GM19397 (cell line): ENCODE results near the gene CPNE4.
A peak's percentile ranks its signal among the peaks of the same experiment; 100 is the strongest.

Source experiments
- ATAC-seq: cut with Tn5 transposase; IDR thresholded peaks from one replicate; pipeline ENCODE4 v1.9.1; 2021; ENCODE audit warnings: mild to moderate bottlenecking, moderate library complexity; ENCODE audit not compliant: unreplicated experiment

The CPNE4 gene

DNA sequence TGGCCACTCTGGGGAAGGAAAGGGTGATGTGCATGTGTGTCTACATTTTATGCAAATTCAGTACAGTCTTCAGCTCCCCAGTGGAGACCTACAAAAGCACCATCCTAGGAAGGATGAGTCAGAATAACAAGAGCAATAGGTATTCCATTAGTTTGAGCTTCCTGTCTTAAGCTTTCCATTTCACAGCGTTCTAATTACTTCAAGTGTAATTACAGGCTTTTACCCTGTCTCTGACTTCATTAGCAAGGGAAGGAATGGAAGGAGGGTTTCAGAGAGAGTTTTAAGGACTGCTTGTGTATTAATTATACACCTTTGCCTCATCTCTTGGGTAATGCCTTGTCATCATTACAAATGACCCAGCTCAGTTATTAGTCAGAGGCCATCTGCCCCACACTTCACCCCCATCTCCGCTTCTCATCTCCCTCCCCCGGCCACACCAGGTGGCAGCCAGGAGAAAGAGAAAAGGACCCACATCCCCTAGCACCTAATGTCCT lies 329.2 kb downstream of the CPNE4 start:
- ATAC-seq, result peak; percentile 67

DNA sequence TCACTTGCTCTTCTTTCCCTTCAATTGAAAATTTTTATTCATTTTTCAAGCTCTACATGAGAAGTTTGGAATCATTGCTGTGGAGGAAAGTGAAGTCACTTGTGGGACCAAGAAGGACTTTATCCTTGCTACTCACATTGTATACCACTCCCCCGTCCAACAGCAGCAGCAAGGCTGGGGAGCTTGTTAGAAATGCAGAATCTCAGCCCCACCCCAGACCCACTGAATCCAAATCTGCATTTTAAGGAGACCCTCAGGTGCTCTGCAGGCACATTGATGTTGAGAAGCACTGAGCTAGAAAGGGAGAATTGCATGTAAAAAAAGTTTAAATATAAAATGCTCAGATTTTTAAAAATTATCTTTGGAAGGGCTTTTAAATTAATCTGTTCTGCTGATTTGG lies 329.7 kb downstream of the CPNE4 start:
- no peak for ATAC-seq

DNA sequence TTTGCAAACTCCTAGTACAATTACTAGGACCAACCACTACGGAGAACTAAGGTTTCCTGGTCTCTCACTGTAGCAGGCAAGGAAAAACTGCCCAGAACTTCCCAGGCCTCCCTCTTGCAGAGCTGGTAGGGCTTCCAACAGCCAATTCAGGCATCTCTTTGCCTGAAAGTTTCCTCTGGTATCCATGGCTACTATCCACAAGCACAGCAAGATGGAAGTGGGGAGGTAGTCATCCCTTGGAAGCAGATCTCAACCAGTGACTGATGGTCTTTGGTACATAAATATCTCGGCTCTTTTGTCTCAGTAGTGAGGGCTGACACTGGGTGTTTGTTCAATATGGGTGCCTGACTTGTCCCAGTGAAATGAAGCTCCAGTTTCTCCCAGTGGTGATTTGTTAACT lies 330.7 kb downstream of the CPNE4 start:
- ATAC-seq, result no peak

GRCh38 chr3:131702146-131702545 lies 332.7 kb downstream of the CPNE4 start:
- ATAC-seq, result no peak

GRCh38 chr3:131701153-131701770 lies 333.6 kb downstream of the CPNE4 start:
- no peak for ATAC-seq

DNA sequence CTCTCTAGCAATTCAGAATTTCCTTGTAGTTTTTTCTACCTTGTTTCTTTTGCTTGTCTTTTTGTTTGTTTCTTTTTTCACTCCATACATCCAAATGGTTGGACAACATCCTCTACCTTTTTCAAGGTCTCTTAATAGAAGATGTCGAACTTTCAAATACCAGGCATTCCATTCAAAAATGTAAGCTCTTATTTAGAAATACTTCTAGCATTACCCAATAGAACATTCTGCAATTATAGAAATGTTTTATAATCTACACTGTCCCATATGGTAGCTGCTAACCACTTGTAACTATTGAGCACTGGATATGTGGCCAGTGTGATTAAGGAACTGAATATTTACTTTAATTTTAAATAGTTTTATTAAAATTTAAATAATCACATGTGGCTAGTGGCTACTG lies 335.8 kb downstream of the CPNE4 start:
- no peak for ATAC-seq

DNA sequence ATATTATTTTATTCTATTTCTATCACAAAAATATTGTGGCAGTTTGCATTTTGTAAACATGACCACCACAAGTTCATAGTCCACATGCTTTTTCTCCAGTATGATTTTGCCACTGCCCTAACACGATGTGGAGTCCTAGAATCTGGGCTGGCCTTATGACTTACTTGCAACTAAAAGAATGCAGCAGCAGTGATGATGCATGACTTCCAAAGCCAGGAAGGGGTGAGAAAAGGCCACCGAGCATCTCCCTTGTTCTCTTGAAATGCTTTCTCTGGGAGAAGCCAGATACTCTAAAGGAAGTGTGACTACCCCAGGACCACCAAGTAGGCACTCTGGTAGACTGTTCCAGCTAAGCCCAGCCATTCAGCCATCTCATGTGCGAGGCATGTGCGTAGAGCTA lies 340.4 kb downstream of the CPNE4 start:
- ATAC-seq, result no peak

GRCh38 chr3:131692356-131692755 lies 342.5 kb downstream of the CPNE4 start:
- ATAC-seq, result no peak

DNA sequence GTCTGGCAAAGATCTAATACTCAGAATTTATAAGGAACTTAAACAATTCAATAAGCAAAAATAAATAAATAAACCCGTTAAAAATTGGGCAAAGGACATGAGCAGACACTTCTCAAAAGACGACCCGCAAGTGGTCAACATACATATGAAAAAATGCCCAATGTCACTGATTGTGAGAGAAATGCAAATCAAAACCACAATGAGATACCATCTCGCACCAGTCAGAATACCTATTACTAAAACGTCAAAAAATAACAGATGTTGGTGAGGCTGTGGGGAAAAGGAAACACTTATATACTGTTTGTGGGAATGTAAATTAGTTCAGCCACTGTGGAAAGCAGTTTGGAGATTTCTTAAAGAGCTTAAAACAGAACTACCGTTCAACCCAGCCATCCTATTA lies 344.0 kb downstream of the CPNE4 start:
- ATAC-seq, result no peak

DNA sequence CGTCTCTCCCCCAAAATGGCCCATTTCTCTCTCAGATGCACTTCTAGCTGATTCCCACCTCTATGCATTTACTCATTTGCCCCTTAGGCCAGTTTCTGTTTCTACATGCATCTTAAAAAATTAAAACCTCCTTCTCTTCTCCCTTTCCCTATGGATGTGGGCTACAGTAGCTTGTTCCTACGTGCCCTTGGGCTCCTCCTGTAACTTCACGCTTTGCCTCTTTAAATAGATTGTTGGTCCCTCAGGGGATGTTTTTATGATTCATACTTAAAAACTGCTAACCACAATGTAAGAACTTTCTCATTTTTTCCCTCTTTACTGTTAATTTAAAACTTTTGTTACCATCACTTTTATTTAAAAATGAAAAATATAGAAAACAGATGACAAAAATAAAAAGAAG lies 346.4 kb downstream of the CPNE4 start:
- ATAC-seq, result no peak

DNA sequence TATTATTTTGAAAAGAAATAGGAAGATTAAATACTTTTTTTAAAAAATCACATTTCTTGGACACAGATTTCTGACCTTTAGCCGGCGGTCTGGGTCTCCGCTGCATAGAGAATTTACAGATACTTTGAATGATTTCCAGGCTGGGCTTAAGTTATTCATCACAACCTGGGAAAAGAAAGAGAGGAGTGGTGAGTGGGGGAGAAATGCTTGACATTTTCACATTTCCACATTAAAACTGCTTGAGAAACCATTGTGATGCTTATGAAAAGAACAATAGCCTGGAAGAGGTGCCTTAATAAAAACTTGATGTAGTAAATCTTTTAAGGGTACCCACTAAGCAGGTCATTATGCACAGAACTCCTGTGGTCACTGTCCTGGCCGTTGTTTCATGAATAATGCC lies 365.2 kb downstream of the CPNE4 start:
- ATAC-seq, result no peak

DNA sequence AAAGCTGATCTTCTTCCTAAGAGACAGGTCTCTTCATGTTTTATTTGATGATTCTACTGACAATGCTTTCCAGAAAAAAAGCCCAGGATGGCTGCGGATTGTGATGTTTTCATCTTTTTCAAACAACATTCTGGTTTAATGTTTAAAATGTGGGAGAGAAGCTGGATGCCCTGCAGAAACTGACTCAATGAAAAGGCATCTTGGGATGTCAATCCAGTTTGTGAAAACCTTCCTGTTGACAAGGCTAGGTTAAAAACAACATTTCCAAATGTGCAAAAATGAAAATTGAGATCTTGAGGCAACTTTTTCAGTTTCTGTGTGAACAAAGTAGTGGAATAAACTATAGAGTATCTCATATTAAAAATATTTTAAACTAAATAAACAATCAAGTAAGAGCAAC lies 376.0 kb downstream of the CPNE4 start:
- no peak for ATAC-seq

GRCh38 chr3:131658115-131658514 lies 376.7 kb downstream of the CPNE4 start:
- ATAC-seq, result no peak

- ATAC-seq, result no peak
Observed at GRCh38 chr3:131655070-131655690, 379.6 kb downstream of the CPNE4 start.

GRCh38 chr3:131645638-131646037 lies 389.2 kb downstream of the CPNE4 start:
- no peak for ATAC-seq

GRCh38 chr3:131636266-131636775 lies 398.5 kb downstream of the CPNE4 start:
- no peak for ATAC-seq

DNA sequence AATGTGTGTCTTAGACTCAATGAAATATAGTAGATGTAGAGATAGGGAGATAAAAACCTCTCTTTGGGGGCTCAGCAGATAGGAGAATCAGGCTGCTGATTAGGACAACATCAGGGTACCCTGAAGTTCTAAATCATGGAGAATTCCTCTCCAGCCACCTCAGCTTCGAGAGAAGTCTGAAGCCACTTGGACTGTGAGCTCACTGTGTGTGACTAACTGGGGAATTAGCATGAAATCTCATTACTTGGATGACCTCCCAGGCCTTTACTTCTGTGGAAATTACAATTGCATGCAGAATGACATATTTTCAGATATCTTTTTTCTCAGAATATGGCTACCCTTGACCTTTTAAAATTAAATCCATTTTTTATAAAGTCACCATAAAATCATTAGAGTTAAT lies 404.0 kb downstream of the CPNE4 start:
- no peak for ATAC-seq

DNA sequence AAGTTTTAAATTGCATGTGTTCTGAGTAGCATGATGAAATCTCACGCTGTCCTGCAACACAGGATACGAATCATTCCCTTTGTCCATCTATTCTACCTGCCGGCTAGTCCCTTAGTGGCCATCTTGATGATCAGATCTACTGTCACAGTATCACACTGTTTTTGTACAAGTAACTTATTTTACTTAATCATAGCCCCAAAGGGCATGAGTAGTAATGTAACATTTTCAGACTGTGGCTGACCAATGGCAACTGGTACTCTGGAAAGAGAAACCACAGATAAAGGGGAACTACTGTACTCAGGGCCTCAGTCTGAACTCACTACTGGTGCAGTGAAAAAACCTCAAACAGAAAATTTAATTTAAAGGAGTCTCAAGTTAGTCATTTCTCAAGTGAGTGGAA lies 404.7 kb downstream of the CPNE4 start:
- ATAC-seq, result peak; percentile 97

DNA sequence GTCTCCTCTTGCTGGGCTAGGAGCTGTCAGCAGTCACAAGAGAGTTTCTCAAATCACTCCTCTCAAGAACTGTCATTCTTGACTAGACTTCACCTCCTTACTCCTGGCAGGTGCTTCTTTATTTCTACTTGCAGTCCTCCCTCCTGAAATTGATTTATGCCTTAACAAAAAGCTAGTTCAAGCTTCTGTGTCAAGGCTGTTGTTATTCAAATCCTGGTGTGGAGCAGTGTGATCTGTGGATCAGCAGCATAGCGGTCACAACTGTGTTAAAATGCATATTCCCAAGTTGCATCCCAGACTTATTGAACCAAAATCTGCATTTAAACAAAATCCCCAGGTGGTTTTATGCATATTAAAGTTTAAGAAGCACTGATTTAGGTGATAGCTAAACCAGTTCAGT lies 411.4 kb downstream of the CPNE4 start:
- no peak for ATAC-seq

DNA sequence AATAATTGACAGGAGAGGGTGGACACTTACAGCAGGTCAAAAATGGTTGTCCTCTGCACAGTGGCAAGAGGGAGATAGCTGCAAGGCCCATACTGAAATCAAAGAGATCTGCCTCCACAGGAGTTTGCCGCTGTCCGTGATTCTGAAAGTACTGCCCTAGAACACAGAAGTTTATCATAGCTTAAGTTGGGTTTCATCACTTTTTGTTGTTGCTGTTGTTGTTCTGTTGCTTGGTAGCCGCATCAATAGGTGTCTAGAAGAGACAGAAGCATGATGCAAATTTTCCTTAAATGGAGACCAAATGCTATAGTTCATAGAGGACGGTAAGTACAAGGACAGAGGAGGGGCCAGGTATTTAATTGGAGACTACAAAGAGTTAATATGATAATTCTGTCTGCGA lies 412.1 kb downstream of the CPNE4 start:
- ATAC-seq, result no peak

GRCh38 chr3:131620977-131621376 lies 413.8 kb downstream of the CPNE4 start:
- ATAC-seq, result no peak

- ATAC-seq, result no peak
Observed at GRCh38 chr3:131619821-131620220, 415.0 kb downstream of the CPNE4 start.

DNA sequence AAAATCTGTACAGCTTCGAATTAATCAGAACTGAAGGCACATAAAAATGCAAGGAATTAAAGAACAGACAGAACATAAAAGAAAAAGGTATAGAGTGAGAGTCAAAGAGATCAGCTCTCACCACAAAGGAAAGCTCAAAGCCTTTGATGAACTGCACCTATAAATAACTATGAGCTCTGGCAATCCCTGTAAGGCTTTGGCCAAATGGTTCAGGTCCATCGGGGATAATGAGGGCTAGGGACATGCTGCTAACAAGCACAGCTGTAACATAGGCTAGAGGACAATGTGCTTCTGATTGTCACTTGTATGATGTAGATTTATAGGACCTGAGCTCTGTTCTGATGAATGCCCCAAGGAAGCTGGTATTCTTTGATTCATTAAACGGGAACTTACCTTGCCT lies 418.1 kb downstream of the CPNE4 start:
- no peak for ATAC-seq
